Left lung (tissue), 10 donors: ENCODE measurements around the gene DUSP15. TPM values are rescaled to one million over a fixed set of nuclear protein-coding genes. Genes with fewer than 3 reads are reported as not detected.

Experiments used
- ATAC-seq: fragments of 200-7000 bp; cut with Tn5 transposase; one replicate; pipeline ENCODE4 v1.9.1; 2020; ENCODE audit warnings: moderate library complexity
- DNase-seq, 4 donors: peaks; one replicate each; pipeline ENCODE4 v3.0.0-alpha.2; 2013 to 2020
- H3K27ac ChIP-seq, 2 donors: fragments of 200-600 bp; sonication (generic) in 1 of 2; one replicate each; pipeline versions ENCODE4 v1.5.0 to v1.8.0; 2020 to 2021
- H3K27me3 ChIP-seq, 2 donors: fragments of 200-600 bp; sonication (generic) in 1 of 2; one replicate each; pipeline versions ENCODE4 v1.5.0 to v1.8.0; 2020 to 2021
- H3K36me3 ChIP-seq, 2 donors: fragments of 200-600 bp; sonication (generic) in 1 of 2; one replicate each; pipeline versions ENCODE4 v1.5.0 to v1.8.0; 2020 to 2021
- H3K4me1 ChIP-seq, 2 donors: fragments of 200-600 bp; one replicate each; pipeline ENCODE4 v1.8.0; 2021
- H3K4me3 ChIP-seq, 2 donors: fragments of 200-600 bp; sonication (generic) in 1 of 2; one replicate each; pipeline versions ENCODE4 v1.5.0 to v1.8.0; 2020 to 2021; ENCODE audit warnings: mild to moderate bottlenecking in 1 of 2
- H3K9me3 ChIP-seq, 2 donors: fragments of 200-600 bp; sonication (generic) in 1 of 2; one replicate each; pipeline versions ENCODE4 v1.5.0 to v1.8.0; 2020 to 2021
- CTCF ChIP-seq, 2 donors: fragments of 200-600 bp; sonication (generic) in 1 of 2; IDR thresholded peaks; one replicate each; pipeline versions ENCODE4 v1.5.0 to v1.8.0; 2021; ENCODE audit warnings: antibody characterized with exemption in 2 of 2
- intact Hi-C, 2 donors: fragments of 100-400 bp; cut with DNase I; formaldehyde crosslinking; loops; one replicate each; pipeline versions ENCODE4 v1.11.2 to v1.14.2; 2022
- polyA plus RNA-seq, 6 donors: library from polyadenylated mRNA; unstranded; fragments of 120-200 nt; gene quantifications; one replicate each; pipeline ENCODE4 v1.2.1, GENCODE V29; 2013; ENCODE audit not compliant: insufficient read length in 6 of 6
- total RNA-seq, 2 donors: library from RNA; stranded (reverse); fragmentation: NEBNext Ultra II Directional; extraction: Animal tissue kit (Norgen Biotek cat#: 25700); gene quantifications; one replicate each; pipeline ENCODE4 v1.2.1, GENCODE V29; 2021
- donor health status: DM: no; HTN: yes; CAD: no.
- donor health status: DM: no; HTN: no; CAD: no.

Gene DUSP15
- total and polyA plus RNA-seq, 8 donors = 0.82 to 13.1 (median 9.7) TPM

GRCh38 chr20:31857861-31858759 is 12.2 kb downstream of the DUSP15 start:
- Histone ChIP-seq H3K27ac (no peak overlapping the region), H3K9me3 (no peaks in the 10 kb centered on the region), H3K27me3 (peaks cover 13 to 53% of the 10 kb centered on the region in 2 donors), H3K4me3 (no peak overlapping the region), H3K4me1 (peaks cover 9 to 22% of the 10 kb centered on the region in 2 donors), H3K36me3 (no peaks in the 10 kb centered on the region)
- no peak for ATAC-seq
- DNase-seq = no peak
- intact Hi-C loops = loop anchor here in 1 of 2 donors (10.0 kb wide), 1 partner anchor 237 kb away; no protein-coding TSS in a partner anchor
- no peak for TF ChIP-seq CTCF (IDR thresholded peaks at IDR 0.05)

GRCh38 chr20:31856516-31856915 is 13.8 kb downstream of the DUSP15 start:
- Histone ChIP-seq H3K4me3 (no peak overlapping the region), H3K27me3 (peaks cover 13 to 59% of the 10 kb centered on the region in 2 donors), H3K27ac (no peak overlapping the region), H3K9me3 (no peaks in the 10 kb centered on the region), H3K36me3 (no peaks in the 10 kb centered on the region), H3K4me1 (peaks cover 9 to 22% of the 10 kb centered on the region in 2 donors)
- DNase-seq = no peak
- TF ChIP-seq CTCF (IDR thresholded peaks at IDR 0.05) = no peak
- intact Hi-C loops = loop anchor here in 1 of 2 donors (10.0 kb wide), 1 partner anchor 238 kb away; no protein-coding TSS in a partner anchor
- no peak for ATAC-seq

GRCh38 chr20:31853481-31853880 is 16.8 kb downstream of the DUSP15 start:
- no peak overlapping the region for H3K4me3 ChIP-seq
- H3K27me3 ChIP-seq = peaks cover 7 to 59% of the 10 kb centered on the region in 2 donors
- no peaks in the 10 kb centered on the region for H3K9me3 ChIP-seq
- no peak for DNase-seq
- intact Hi-C loops = loop anchor here in 1 of 2 donors (5.0 to 10.0 kb wide), 3 partner anchors 99 to 241 kb away; partner anchors contain the start of gene PDRG1
- no peak overlapping the region for H3K27ac ChIP-seq
- H3K36me3 ChIP-seq = no peaks in the 10 kb centered on the region
- TF ChIP-seq CTCF (IDR thresholded peaks at IDR 0.05) = no peak
- no peak for ATAC-seq
- peaks cover 0 to 5% of the 10 kb centered on the region in 2 donors for H3K4me1 ChIP-seq

- DNase-seq = no peak
- Histone ChIP-seq H3K27me3 (peaks cover 7 to 58% of the 10 kb centered on the region in 2 donors), H3K4me3 (no peak overlapping the region), H3K27ac (no peak overlapping the region), H3K9me3 (no peaks in the 10 kb centered on the region), H3K4me1 (peaks cover 0 to 5% of the 10 kb centered on the region in 2 donors), H3K36me3 (no peaks in the 10 kb centered on the region)
- intact Hi-C loops = loop anchor here in 1 of 2 donors (5.0 to 10.0 kb wide), 3 partner anchors 101 to 243 kb away; partner anchors contain the start of gene PDRG1
- TF ChIP-seq CTCF (IDR thresholded peaks at IDR 0.05) = no peak
- no peak for ATAC-seq
These were observed 18.9 kb downstream of the DUSP15 start for GRCh38 chr20:31851240-31851955.
